Panc1 (cell line): Measurements from ENCODE around the gene SSR2. TPM values are rescaled to one million over a fixed set of nuclear protein-coding genes. Genes with fewer than 3 reads are reported as not detected.

ENCODE experiments used
- ATAC-seq: fragments of 200-7000 bp; cut with Tn5 transposase; 2 replicates; pipeline ENCODE4 v1.9.1; 2020; ENCODE audit warnings: mild to moderate bottlenecking, moderate library complexity
- BruUV-seq: library from RNA; stranded (reverse); fragments of 400-500 nt; replicated peaks from 2 replicates; lab custom pipeline; 2021; lab: Mats Ljungman, UMichigan
- CTCF ChIA-PET: fragments of 300-600 bp; sonication (Branson Sonifier 250); formaldehyde crosslinking; loops from one replicate; lab custom pipeline; 2022; ENCODE audit warnings: antibody characterized with exemption; lab: Charles Lee
- POLR2A ChIA-PET: fragments of 300-600 bp; sonication (Branson Sonifier 250); formaldehyde crosslinking; loops from one replicate; lab custom pipeline; 2022; ENCODE audit warnings: antibody characterized with exemption; lab: Charles Lee
- DNase-seq: peaks from one replicate; pipeline ENCODE4 v3.0.0-alpha.2; 2010; ENCODE audit warnings: low read depth, low spot score
- H3K27ac ChIP-seq: 2 replicates; pipeline ENCODE4 v1.5.1; 2011; ENCODE audit warnings: mild to moderate bottlenecking, low read length, inconsistent platforms
- H3K27me3 ChIP-seq: fragments of 200-500 bp; sonication (Bioruptor generic); 2 replicates; pipeline ENCODE4 v1.6.0; 2014; ENCODE audit warnings: low read length, inconsistent platforms; ENCODE audit not compliant: control insufficient read depth, insufficient read depth
- H3K36me3 ChIP-seq: fragments of 200-500 bp; sonication (Bioruptor generic); 2 replicates; pipeline ENCODE4 v1.5.1; 2014; ENCODE audit warnings: inconsistent platforms, mild to moderate bottlenecking, low read length, moderate library complexity; ENCODE audit not compliant: control insufficient read depth, insufficient read depth
- H3K4me1 ChIP-seq: 2 replicates; pipeline ENCODE4 v1.5.1; 2011; ENCODE audit warnings: inconsistent platforms, mild to moderate bottlenecking, low read length, moderate library complexity; ENCODE audit not compliant: control insufficient read depth, insufficient read depth
- H3K4me3 ChIP-seq, 2 experiments: 2 replicates each; pipeline ENCODE4 v1.5.1; 2011 to 2012; ENCODE audit warnings: low read depth in 2 of 2, low read length in 2 of 2, mild to moderate bottlenecking in 2 of 2, inconsistent platforms in 1 of 2, moderate library complexity in 1 of 2
- H3K9me3 ChIP-seq: fragments of 200-500 bp; sonication (Bioruptor generic); 2 replicates; pipeline ENCODE4 v1.5.1; 2014; ENCODE audit warnings: low read depth, mild to moderate bottlenecking, inconsistent platforms, low read length, moderate library complexity; ENCODE audit not compliant: control insufficient read depth, insufficient read depth
- POLR2AphosphoS5 ChIP-seq: IDR thresholded peaks from 2 replicates; pipeline ENCODE4 v1.6.1; 2012; ENCODE audit warnings: mild to moderate bottlenecking, low read depth, low read length, moderate library complexity
- SIN3A ChIP-seq: IDR thresholded peaks from 2 replicates; pipeline ENCODE4 v1.6.1; 2012; ENCODE audit warnings: low read depth, mild to moderate bottlenecking, low read length, moderate library complexity, borderline replicate concordance; ENCODE audit not compliant: insufficient read depth
- TCF7L2 ChIP-seq: IDR thresholded peaks from 2 replicates; pipeline ENCODE4 v1.6.1; 2011; ENCODE audit warnings: mild to moderate bottlenecking, low read depth, low read length, inconsistent platforms
- in situ Hi-C: cut with HindIII; loops from 2 replicates; pipeline ENCODE4 v1.10.0; 2016; ENCODE audit warnings: low sequenced_read_pairs, low pct_unique_long_range_greater_than_20kb
- intact Hi-C: fragments of 100-400 bp; cut with micrococcal nuclease; formaldehyde crosslinking; loops from one replicate; pipeline ENCODE4 v1.10.0; 2022; ENCODE audit not compliant: unreplicated experiment
- total RNA-seq: library from RNA; stranded (reverse); gene quantifications from one replicate; pipeline ENCODE4 v1.2.1, GENCODE V29; 2021; ENCODE audit not compliant: unreplicated experiment
- TF ChIP-seq, protein P1 (sequence below): fragments of 450-650 bp; IDR thresholded peaks from 2 replicates; pipeline ENCODE4 v1.5.1; 2017; ENCODE audit warnings: mild to moderate bottlenecking
- TF ChIP-seq, protein P2 (sequence below), 2 experiments: IDR thresholded peaks; 2 replicates each; pipeline ENCODE4 v1.6.1; 2011 to 2012; ENCODE audit warnings: low read depth in 2 of 2, control low read depth in 1 of 2, low read length in 1 of 2, mild to moderate bottlenecking in 1 of 2, moderate library complexity in 1 of 2; ENCODE audit not compliant: insufficient read depth in 1 of 2

The SSR2 gene
- total RNA-seq, 1 experiment from 2014 or later, result 252 TPM

DNA sequence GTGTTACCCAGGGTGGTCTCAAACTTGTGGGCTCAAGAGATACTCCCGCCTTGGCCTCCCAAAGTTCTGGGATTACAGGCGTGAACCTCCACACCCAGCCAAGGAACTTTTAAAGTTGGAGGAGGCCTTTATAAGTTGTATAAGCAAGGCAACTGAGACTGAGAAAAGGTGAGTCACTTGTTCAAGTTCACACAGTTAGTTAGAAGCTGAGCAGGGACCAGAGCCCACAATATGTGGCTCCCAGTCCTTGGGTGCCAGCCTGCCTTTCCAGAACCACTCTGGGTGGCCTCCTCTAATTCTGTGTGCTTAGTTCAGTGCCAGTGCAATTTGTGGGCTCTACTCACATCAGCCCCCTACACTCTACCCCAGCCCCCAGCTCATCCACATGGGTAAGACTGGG lies 43.9 kb upstream of the SSR2 start:
- ChIA-PET CTCF (no interaction called here), POLR2A (no interaction called here)
- BruUV-seq, result no TSS peak
- Histone ChIP-seq H3K27me3 (no peaks in the 10 kb centered on the region), H3K9me3 (no peaks in the 10 kb centered on the region), H3K27ac (no peak overlapping the region), H3K4me1 (no peaks in the 10 kb centered on the region), H3K36me3 (peaks cover 2% of the 10 kb centered on the region; the same call in 1 of the 2 replicates), H3K4me3 (no peak overlapping the region)
- in situ Hi-C loops (no loop called here), intact Hi-C loops (no loop called here)
- ATAC-seq (no peak), DNase-seq (no peak)
- TF ChIP-seq POLR2AphosphoS5 (no peak), TCF7L2 (no peak), SIN3A (no peak)
- TF ChIP-seq, protein P1, sequence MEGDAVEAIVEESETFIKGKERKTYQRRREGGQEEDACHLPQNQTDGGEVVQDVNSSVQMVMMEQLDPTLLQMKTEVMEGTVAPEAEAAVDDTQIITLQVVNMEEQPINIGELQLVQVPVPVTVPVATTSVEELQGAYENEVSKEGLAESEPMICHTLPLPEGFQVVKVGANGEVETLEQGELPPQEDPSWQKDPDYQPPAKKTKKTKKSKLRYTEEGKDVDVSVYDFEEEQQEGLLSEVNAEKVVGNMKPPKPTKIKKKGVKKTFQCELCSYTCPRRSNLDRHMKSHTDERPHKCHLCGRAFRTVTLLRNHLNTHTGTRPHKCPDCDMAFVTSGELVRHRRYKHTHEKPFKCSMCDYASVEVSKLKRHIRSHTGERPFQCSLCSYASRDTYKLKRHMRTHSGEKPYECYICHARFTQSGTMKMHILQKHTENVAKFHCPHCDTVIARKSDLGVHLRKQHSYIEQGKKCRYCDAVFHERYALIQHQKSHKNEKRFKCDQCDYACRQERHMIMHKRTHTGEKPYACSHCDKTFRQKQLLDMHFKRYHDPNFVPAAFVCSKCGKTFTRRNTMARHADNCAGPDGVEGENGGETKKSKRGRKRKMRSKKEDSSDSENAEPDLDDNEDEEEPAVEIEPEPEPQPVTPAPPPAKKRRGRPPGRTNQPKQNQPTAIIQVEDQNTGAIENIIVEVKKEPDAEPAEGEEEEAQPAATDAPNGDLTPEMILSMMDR, result no peak

GRCh38 chr1:156063997-156064285 lies 43.2 kb upstream of the SSR2 start:
- ChIA-PET POLR2A (interaction anchor here (1.2 kb wide), 1 partner anchor 9 kb away, joined by 3 read pairs; no protein-coding TSS in a partner anchor), CTCF (interaction anchor here (0.6 kb wide), 1 partner anchor 98 kb away, joined by 3 read pairs; no protein-coding TSS in a partner anchor)
- BruUV-seq, result no TSS peak
- intact Hi-C loops (no loop called here), in situ Hi-C loops (no loop called here)
- Histone ChIP-seq H3K27me3 (no peaks in the 10 kb centered on the region), H3K36me3 (peaks cover 2% of the 10 kb centered on the region; the same call in 1 of the 2 replicates), H3K27ac (no peak overlapping the region), H3K4me3 (no peak overlapping the region), H3K9me3 (no peaks in the 10 kb centered on the region), H3K4me1 (no peaks in the 10 kb centered on the region)
- DNase-seq, result no peak
- TF ChIP-seq SIN3A, result no peak
- TF ChIP-seq, protein P2, sequence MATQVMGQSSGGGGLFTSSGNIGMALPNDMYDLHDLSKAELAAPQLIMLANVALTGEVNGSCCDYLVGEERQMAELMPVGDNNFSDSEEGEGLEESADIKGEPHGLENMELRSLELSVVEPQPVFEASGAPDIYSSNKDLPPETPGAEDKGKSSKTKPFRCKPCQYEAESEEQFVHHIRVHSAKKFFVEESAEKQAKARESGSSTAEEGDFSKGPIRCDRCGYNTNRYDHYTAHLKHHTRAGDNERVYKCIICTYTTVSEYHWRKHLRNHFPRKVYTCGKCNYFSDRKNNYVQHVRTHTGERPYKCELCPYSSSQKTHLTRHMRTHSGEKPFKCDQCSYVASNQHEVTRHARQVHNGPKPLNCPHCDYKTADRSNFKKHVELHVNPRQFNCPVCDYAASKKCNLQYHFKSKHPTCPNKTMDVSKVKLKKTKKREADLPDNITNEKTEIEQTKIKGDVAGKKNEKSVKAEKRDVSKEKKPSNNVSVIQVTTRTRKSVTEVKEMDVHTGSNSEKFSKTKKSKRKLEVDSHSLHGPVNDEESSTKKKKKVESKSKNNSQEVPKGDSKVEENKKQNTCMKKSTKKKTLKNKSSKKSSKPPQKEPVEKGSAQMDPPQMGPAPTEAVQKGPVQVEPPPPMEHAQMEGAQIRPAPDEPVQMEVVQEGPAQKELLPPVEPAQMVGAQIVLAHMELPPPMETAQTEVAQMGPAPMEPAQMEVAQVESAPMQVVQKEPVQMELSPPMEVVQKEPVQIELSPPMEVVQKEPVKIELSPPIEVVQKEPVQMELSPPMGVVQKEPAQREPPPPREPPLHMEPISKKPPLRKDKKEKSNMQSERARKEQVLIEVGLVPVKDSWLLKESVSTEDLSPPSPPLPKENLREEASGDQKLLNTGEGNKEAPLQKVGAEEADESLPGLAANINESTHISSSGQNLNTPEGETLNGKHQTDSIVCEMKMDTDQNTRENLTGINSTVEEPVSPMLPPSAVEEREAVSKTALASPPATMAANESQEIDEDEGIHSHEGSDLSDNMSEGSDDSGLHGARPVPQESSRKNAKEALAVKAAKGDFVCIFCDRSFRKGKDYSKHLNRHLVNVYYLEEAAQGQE (IDR thresholded peaks at IDR 0.05; ENCODE audit: insufficient read depth in 1 of 2, low read depth in 2 of 2, low read length in 1 of 2), result no peak
- TF ChIP-seq, protein P1, result no peak
- no peak for TF ChIP-seq TCF7L2
- no peak for TF ChIP-seq POLR2AphosphoS5
- no peak for ATAC-seq
